Neural cell (in vitro differentiated cells): ENCODE results near the gene ARRB1.

Experiments used
- CTCF ChIP-seq: fragments of 450-650 bp; IDR thresholded peaks from 2 replicates; pipeline ENCODE4 v1.5.1; 2014; ENCODE audit warnings: antibody characterized with exemption, mild to moderate bottlenecking, moderate library complexity; ENCODE audit not compliant: poor library complexity, severe bottlenecking
- EP300 ChIP-seq: fragments of 450-650 bp; conservative IDR thresholded peaks from 2 replicates; pipeline ENCODE4 v1.6.1; 2014; ENCODE audit warnings: antibody characterized with exemption, mild to moderate bottlenecking, moderate library complexity; ENCODE audit not compliant: poor library complexity, severe bottlenecking
- EZH2 ChIP-seq: fragments of 200-600, 300-800 bp; shearing (Covaris generic), sonication (generic); IDR thresholded peaks from 2 replicates; pipeline ENCODE4 v1.6.1; 2014; ENCODE audit warnings: antibody characterized with exemption, low read length, borderline replicate concordance, mild to moderate bottlenecking; ENCODE audit not compliant: insufficient read depth, poor library complexity, severe bottlenecking
- MXI1 ChIP-seq: fragments of 450-650 bp; conservative IDR thresholded peaks from 2 replicates; pipeline ENCODE4 v1.6.1; 2014; ENCODE audit warnings: antibody characterized with exemption, mild to moderate bottlenecking; ENCODE audit not compliant: poor library complexity, severe bottlenecking
- POLR2AphosphoS5 ChIP-seq: IDR thresholded peaks from 2 replicates; pipeline ENCODE4 v1.6.1; 2012
- RAD21 ChIP-seq: fragments of 450-650 bp; conservative IDR thresholded peaks from 2 replicates; pipeline ENCODE4 v1.6.1; 2014; ENCODE audit warnings: antibody characterized with exemption, mild to moderate bottlenecking, moderate library complexity
- REST ChIP-seq: IDR thresholded peaks from 2 replicates; pipeline ENCODE4 v1.6.1; 2012; ENCODE audit warnings: borderline replicate concordance
- SMC3 ChIP-seq: fragments of 450-650 bp; conservative IDR thresholded peaks from 2 replicates; pipeline ENCODE4 v1.6.1; 2014; ENCODE audit warnings: antibody characterized with exemption, mild to moderate bottlenecking, moderate library complexity; ENCODE audit not compliant: poor library complexity
- TAF1 ChIP-seq: IDR thresholded peaks from 2 replicates; pipeline ENCODE4 v1.6.1; 2012; ENCODE audit warnings: low read depth

GRCh38 chr11:75240311-75241035 lies 111.0 kb downstream of the ARRB1 start, which contains the start of gene TPBGL:
- TF ChIP-seq CTCF (no peak), REST (no peak), TAF1 (no peak), POLR2AphosphoS5 (no peak), SMC3 (no peak), EP300 (no peak), EZH2 (no peak), MXI1 (no peak), RAD21 (no peak)
